HepG2 (cell line): ENCODE measurements around the gene CADPS2. TPM values are rescaled to one million over a fixed set of nuclear protein-coding genes. Genes with fewer than 3 reads are reported as not detected.

ENCODE experiments used
- ATAC-seq: fragments of 200-7000 bp; cut with Tn5 transposase; 3 replicates; pipeline ENCODE4 v1.9.1; 2020; ENCODE audit warnings: mild to moderate bottlenecking, moderate library complexity
- BruUV-seq: library from RNA; stranded (reverse); fragments of 400-500 nt; replicated peaks from 2 replicates; lab custom pipeline; 2021; lab: Mats Ljungman, UMichigan
- CTCF ChIA-PET: fragments of 300-600 bp; formaldehyde crosslinking; extraction: SDS; loops from one replicate; lab custom pipeline; 2021; ENCODE audit warnings: low total read pairs, inconsistent platforms, low intra/inter-chr PET ratio; lab: Yijun Ruan, JAX
- POLR2A ChIA-PET: fragments of 350-600 bp; sonication (Branson Sonifier 250); formaldehyde crosslinking; loops from one replicate; lab custom pipeline; 2020; ENCODE audit warnings: antibody characterized with exemption, inconsistent platforms; lab: Yijun Ruan, JAX
- DNase-seq: peaks from one replicate; pipeline ENCODE4 v3.0.0-alpha.2; 2015; ENCODE audit warnings: low spot score
- FAIRE-seq: peaks from 3 replicates; lab custom pipeline; 2011; peaks lifted over from hg19 to GRCh38; lab: Jason Lieb, UNC
- H2AFZ ChIP-seq: one replicate; pipeline ENCODE4 v1.6.1; 2011; ENCODE audit warnings: low read length, inconsistent platforms
- H3K27ac ChIP-seq: fragments of 300-600 bp; 3 replicates; pipeline ENCODE4 v1.8.0; 2011; ENCODE audit warnings: mixed run types, mild to moderate bottlenecking, mixed read lengths, low read length, inconsistent platforms; ENCODE audit not compliant: insufficient read depth; ENCODE audit errors: extremely low read length
- H3K27me3 ChIP-seq, 2 experiments: fragments of 200-600 bp in 1 of 2; 2 replicates in 1 of 2; 3 replicates in 1 of 2; pipeline versions ENCODE4 v1.6.0 to v1.8.0; 2011; ENCODE audit warnings: low read length in 2 of 2, mild to moderate bottlenecking in 2 of 2, moderate library complexity in 2 of 2, inconsistent platforms in 1 of 2; ENCODE audit not compliant: insufficient read depth in 2 of 2, control insufficient read depth in 1 of 2
- H3K36me3 ChIP-seq, 2 experiments: fragments of 200-600 bp in 1 of 2; replicated peaks in 1 of 2; 2 replicates in 1 of 2; 3 replicates in 1 of 2; pipeline versions ENCODE4 v1.5.1 to v1.8.0; 2011; ENCODE audit warnings: low read length in 2 of 2, inconsistent platforms in 1 of 2; ENCODE audit not compliant: insufficient read depth in 2 of 2, control insufficient read depth in 1 of 2
- H3K4me1 ChIP-seq: 2 replicates; pipeline ENCODE4 v1.5.1; 2012; ENCODE audit warnings: low read length, inconsistent platforms; ENCODE audit not compliant: insufficient read depth
- H3K4me2 ChIP-seq: 2 replicates; pipeline ENCODE4 v1.6.0; 2011; ENCODE audit warnings: low read depth, low read length, inconsistent platforms
- H3K4me3 ChIP-seq, 3 experiments: fragments of 200-600 bp in 1 of 3; sonication (generic), shearing (Covaris generic) in 1 of 3; replicated peaks in 1 of 3; 2 replicates each; pipeline ENCODE4 v1.5.1; 2011 to 2016; ENCODE audit warnings: low read length in 3 of 3, inconsistent platforms in 2 of 3, low read depth in 2 of 3, mild to moderate bottlenecking in 2 of 3, control low read depth in 1 of 3, mixed read lengths in 1 of 3; ENCODE audit not compliant: insufficient read depth in 1 of 3
- H3K79me2 ChIP-seq: one replicate; pipeline ENCODE4 v1.6.1; 2011; ENCODE audit warnings: low read length, inconsistent platforms; ENCODE audit not compliant: insufficient read depth
- H3K9ac ChIP-seq: 2 replicates; pipeline ENCODE4 v1.6.0; 2011; ENCODE audit warnings: mild to moderate bottlenecking, low read depth, low read length, inconsistent platforms; ENCODE audit not compliant: insufficient read depth
- H3K9me3 ChIP-seq: 2 replicates; pipeline ENCODE4 v1.5.1; 2012; ENCODE audit warnings: mild to moderate bottlenecking, low read length
- H4K20me1 ChIP-seq: 2 replicates; pipeline ENCODE4 v1.6.0; 2011; ENCODE audit warnings: inconsistent platforms, mild to moderate bottlenecking, low read length, moderate library complexity; ENCODE audit not compliant: insufficient read depth
- EP300 ChIP-seq, 3 experiments: sonication (generic) in 1 of 3; formaldehyde crosslinking in 1 of 3; IDR thresholded peaks; 2 replicates each; pipeline versions ENCODE4 v1.5.1 to v1.6.1; 2011 to 2020; ENCODE audit warnings: low read depth in 2 of 3, low read length in 2 of 3, borderline replicate concordance in 1 of 3, improper control_type of control experiment in 1 of 3, mild to moderate bottlenecking in 1 of 3, missing genetic modification reagents in 1 of 3, moderate library complexity in 1 of 3
- ZC3H4 ChIP-seq: sonication (generic); formaldehyde crosslinking; IDR thresholded peaks from 2 replicates; pipeline ENCODE4 v1.4.0; 2020; ENCODE audit warnings: missing genetic modification reagents, borderline replicate concordance
- ZNF205 ChIP-seq: IDR thresholded peaks from 2 replicates; pipeline ENCODE4 v1.6.1; 2018; ENCODE audit warnings: missing biosample characterization, missing genetic modification reagents
- ZNF556 ChIP-seq: sonication (generic); formaldehyde crosslinking; IDR thresholded peaks from 2 replicates; pipeline ENCODE4 v1.4.0; 2020; ENCODE audit warnings: mild to moderate bottlenecking, missing genetic modification reagents, borderline replicate concordance
- ZNF703 ChIP-seq: sonication (generic); formaldehyde crosslinking; IDR thresholded peaks from 2 replicates; pipeline ENCODE4 v1.5.1; 2020; ENCODE audit warnings: missing genetic modification reagents, mild to moderate bottlenecking, moderate library complexity, borderline replicate concordance
- WGBS: methylation state at CpG from one replicate; pipeline ENCODE4 v1.1.6; 2017; ENCODE audit warnings: low lambda C conversion rate; 5-methylcytosine and 5-hydroxymethylcytosine counted together
- in situ Hi-C: cut with HindIII; loops from 2 replicates; pipeline ENCODE4 v1.10.0; 2017; ENCODE audit warnings: low pct_unique_long_range_greater_than_20kb; ENCODE audit not compliant: extremely low pct_ligation_motif_present
- intact Hi-C: fragments of 100-400 bp; cut with micrococcal nuclease; formaldehyde crosslinking; loops from one replicate; pipeline ENCODE4 v1.10.0; 2022; ENCODE audit not compliant: unreplicated experiment
- polyA plus RNA-seq, 8 experiments: library from polyadenylated mRNA; depleted of rRNA in 3 of 8; stranded (reverse) in 7 of 8; unstranded in 1 of 8; fragments of >200 nt; fragmentation: Illumina TruSeq in 4 of 8; extraction: Trizol in 4 of 8; gene quantifications; 2 replicates each; pipeline versions ENCODE4 v1.2.1 to v1.2.3, GENCODE V29; 2011 to 2016; ENCODE audit warnings: low read depth in 4 of 8, missing spikeins in 1 of 8, mixed read lengths in 1 of 8; ENCODE audit not compliant: insufficient read depth in 1 of 8
- total RNA-seq, 5 experiments: library from RNA; depleted of rRNA; stranded (reverse); fragments of >200 nt; fragmentation: Illumina TruSeq; extraction: Trizol; gene quantifications; 2 replicates each; pipeline ENCODE4 v1.2.3, GENCODE V29; 2016; ENCODE audit warnings: low read depth in 1 of 5

The CADPS2 gene
- total and polyA plus RNA-seq, 2 of the 13 experiments (the other 11 are each of a cell fraction or from before 2014, with no cell fraction given), result 17.6 to 43.8 TPM

GRCh38 chr7:122423591-122423990, 462.7 kb downstream of the CADPS2 start:
- H3K27me3 ChIP-seq, result no peaks in the 10 kb centered on the region
- intact Hi-C loops (no loop called here), in situ Hi-C loops (no loop called here)
- no peaks in the 10 kb centered on the region for H3K4me1 ChIP-seq
- H3K9me3 ChIP-seq, result no peaks in the 10 kb centered on the region
- ChIA-PET POLR2A (no interaction called here), CTCF (no interaction called here)
- no peak overlapping the region for H3K27ac ChIP-seq
- no peaks in the 10 kb centered on the region for H4K20me1 ChIP-seq
- no peak overlapping the region for H2AFZ ChIP-seq
- no peak for ATAC-seq
- FAIRE-seq, result no peak
- no peak overlapping the region for H3K4me2 ChIP-seq
- no peak overlapping the region for H3K4me3 ChIP-seq
- H3K9ac ChIP-seq, result no peak overlapping the region
- no peaks in the 10 kb centered on the region for H3K36me3 ChIP-seq
- WGBS, result 87% methylated on average over 4 of the region's 4 CpGs
- TF ChIP-seq ZNF556 (CRISPR knock-in tag), result no peak
- TF ChIP-seq, all 625 proteins: peak for 0
- no TSS peak for BruUV-seq
- H3K79me2 ChIP-seq, result no peaks in the 10 kb centered on the region
- DNase-seq, result no peak

- no peaks in the 10 kb centered on the region for H3K79me2 ChIP-seq
- no peak overlapping the region for H3K9ac ChIP-seq
- 60% methylated on average over 2 of the region's 2 CpGs for WGBS
- H3K27me3 ChIP-seq, result no peaks in the 10 kb centered on the region
- intact Hi-C loops, result no loop called here
- DNase-seq, result no peak
- BruUV-seq, result no TSS peak
- H3K9me3 ChIP-seq, result no peaks in the 10 kb centered on the region
- ChIA-PET POLR2A (no interaction called here), CTCF (no interaction called here)
- in situ Hi-C loops, result no loop called here
- FAIRE-seq, result no peak
- H3K4me3 ChIP-seq, result no peak overlapping the region
- no peaks in the 10 kb centered on the region for H3K36me3 ChIP-seq
- H3K4me2 ChIP-seq, result no peak overlapping the region
- H4K20me1 ChIP-seq, result no peaks in the 10 kb centered on the region
- no peak for TF ChIP-seq ZNF703 (CRISPR knock-in tag)
- TF ChIP-seq EP300 (IDR thresholded peaks at IDR 0.05; ENCODE audit: low read depth in 2 of 2, low read length in 2 of 2), result no peak
- TF ChIP-seq EP300 (CRISPR knock-in tag; IDR thresholded peaks at IDR 0.05; ENCODE audit: borderline replicate concordance), result no peak
- TF ChIP-seq ZNF205 (CRISPR knock-in tag), result no peak
- no peak for TF ChIP-seq ZC3H4 (CRISPR knock-in tag)
- no peak overlapping the region for H3K27ac ChIP-seq
- no peak overlapping the region for H2AFZ ChIP-seq
- no peaks in the 10 kb centered on the region for H3K4me1 ChIP-seq
- ATAC-seq, result no peak
Observed at GRCh38 chr7:122416336-122416735, 469.9 kb downstream of the CADPS2 start.
